GM19455 (cell line): ENCODE measurements around the gene YJU2.

Experiments
- ATAC-seq: cut with Tn5 transposase; IDR thresholded peaks from one replicate; pipeline ENCODE4 v1.9.1; 2021; ENCODE audit not compliant: unreplicated experiment

The YJU2 gene

GRCh38 chr19:4295972-4296771 is 49.3 kb downstream of the YJU2 start:
- ATAC-seq, result no peak

DNA sequence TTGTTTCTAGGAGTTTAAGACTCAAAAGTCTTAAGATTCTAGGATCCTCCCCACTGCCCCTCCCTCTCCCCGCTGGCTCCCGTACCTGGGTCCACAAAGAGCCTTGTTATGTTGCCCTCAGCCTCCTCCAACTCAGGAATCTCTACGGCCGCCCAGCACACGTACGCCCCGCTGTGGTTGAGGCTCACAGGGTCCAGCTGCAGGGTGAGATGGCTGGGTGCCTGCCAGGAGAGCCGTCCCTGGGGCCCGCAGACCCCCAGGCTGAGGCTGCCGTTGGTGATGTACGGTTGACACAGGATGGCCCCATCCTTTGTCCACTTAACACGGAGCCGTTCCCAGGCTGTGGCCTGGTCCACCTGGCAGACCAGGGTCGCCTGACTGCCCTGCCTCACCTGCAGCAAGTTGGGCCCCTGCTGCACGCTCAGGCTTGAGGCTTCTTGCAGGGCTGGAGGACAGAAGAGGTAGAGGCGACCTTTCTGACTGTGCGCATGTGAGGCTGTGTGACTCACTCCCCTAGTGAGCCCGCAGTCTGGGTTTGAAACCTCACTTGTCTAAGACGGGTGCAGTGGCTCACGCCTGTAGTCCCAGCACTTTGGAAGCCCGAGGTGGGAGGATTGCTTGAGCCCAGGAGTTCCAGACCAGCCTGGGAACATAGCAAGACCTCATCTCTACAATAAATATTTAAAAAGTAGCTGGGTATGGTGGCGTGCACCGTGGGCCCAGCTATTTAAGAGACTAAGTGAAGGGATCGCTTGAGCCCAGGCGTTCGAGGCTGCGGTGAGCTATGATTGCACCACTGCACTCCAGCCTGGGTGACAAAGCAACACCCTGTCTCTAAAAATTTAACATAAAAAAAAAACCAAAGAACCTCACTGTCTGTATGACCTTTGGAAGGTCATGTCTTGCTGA is 51.3 kb downstream of the YJU2 start:
- ATAC-seq, result no peak

- no peak for ATAC-seq
Measured at GRCh38 chr19:4298810-4299550, 52.1 kb downstream of the YJU2 start.

DNA sequence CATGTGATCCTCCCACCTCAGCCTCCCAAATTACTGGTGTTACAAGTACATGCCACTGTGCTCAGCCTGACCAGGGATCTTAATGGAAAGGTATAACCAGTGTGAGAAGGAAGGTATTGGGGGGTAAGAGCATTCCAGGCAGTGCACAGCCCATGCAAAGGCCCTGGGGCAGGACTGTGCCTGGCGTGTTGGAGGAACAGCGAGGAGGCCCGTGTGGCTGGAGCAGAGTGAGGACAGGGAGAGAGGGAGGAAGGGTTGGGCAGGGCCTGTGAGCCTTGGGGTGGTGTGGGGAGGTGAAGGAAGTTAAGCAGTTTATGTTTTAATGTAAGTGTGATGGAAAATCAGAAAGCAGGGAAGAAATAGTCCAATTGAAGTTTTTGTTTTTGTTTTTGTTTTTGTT is 53.7 kb downstream of the YJU2 start:
- ATAC-seq, result no peak

DNA sequence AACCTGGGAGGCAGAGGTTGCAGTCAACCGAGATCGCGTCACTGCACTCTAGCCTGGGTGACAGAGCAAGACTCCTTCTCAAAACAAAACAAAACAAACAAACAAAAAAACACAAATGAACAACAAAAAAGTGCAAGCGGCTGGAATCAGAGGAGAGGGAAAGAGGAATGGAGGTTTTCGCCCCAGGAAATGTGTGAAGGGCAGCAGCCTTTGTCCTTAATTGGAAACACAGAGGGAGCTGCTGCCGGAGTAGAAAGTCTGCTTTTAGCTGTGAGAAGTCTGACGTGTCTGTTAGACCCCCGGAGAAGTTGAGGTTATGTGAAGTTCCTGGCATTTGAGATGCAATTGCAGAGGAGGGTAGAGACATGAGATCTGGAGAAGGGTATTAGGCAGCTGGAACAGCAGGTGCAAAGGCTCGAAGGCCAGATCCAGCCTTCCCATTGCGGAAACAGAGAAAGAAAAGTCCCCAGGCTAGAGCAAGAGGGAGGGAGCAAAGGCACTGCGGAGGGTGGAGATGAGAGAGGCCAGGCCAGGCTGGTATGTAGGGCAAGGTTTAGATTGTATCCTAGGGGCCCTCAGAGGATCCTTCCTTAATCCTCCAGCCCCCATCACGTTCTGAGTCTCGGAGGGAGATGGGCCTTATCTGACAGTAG is 54.8 kb downstream of the YJU2 start:
- ATAC-seq, result no peak

DNA sequence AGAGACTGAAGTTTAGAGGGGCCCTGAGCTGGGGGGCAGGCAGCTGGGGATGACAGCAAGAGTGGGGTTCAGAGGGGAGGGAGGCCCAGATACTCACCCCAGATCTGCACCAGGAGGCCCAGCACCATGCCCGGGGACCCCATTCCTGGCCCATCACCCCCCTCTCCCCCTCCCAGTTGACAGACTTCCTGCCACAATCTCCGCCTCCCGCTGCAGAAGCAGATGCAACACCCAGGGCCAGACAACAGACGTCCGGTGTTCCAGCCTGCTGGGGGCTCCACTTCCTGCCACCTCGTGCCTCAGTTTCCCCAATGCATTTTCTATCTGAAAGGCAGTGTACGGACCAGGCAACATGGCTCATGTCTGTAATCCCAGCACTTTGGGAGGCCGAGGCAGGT is 55.4 kb downstream of the YJU2 start, which contains the start of gene TMIGD2:
Gene TMIGD2 (minus strand): TSS at position 147 of the 398 bp plus-strand sequence. CDS start 4 bp downstream, at position 143.
- no peak for ATAC-seq

DNA sequence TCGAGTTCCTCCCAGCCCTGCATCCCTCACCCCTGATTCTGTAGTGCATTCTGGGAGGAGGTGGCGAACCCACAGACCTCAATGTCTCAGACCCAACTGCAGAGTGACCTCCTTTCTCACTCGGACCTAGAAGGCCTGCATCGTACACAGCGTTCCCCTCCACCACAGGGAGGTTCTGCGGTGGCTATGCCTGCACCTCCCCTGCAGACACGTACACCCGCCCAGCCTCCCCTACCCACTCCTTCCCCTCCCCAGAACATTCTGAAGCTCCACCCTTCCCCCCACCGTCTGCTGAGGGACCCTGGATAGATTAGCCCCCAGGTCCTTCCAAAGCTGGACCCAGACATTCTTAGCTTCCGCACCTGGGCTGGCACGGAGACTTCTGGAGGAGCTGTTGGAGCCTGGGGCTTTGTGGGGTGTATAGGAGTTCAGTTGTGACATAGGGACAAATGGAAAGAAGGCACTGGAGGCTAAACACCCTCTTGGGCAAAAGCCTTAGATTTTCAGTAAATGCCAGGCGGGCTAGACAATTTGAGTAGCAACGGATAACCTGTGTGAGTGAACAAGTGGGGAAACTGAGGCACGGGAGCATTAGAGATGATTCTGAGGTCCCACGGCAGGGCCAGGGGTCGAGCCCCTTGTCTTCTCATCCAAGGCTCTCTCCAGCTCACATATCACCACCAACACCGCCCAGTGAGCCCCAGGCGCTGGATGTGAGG is 57.1 kb downstream of the YJU2 start:
- no peak for ATAC-seq

GRCh38 chr19:4304538-4305256 is 57.8 kb downstream of the YJU2 start, which contains the start of gene FSD1:
FSD1 (plus strand) TSS chr19:4304598; CDS start chr19:4304747, 149 bp downstream.
- no peak for ATAC-seq

DNA sequence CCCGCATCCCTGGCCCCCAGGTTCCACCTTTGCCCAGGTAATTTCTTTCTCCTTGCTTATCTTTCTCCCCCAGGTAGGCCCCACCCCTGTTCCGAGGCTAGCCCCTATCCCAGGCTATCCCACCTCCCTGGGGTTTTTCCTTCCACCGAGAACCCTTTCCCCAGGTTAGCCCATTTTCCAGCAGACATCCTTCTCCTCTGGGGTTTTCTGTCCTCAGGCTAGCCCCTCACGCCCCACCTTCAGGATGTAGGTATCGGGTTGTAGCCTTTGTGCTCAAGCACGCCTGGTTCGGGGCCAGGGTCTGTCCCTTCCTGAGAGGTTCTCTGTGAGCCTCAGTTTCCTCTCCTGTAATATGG is 58.4 kb downstream of the YJU2 start:
- ATAC-seq, result no peak

- no peak for ATAC-seq
Measured at GRCh38 chr19:4305659-4306058, 58.8 kb downstream of the YJU2 start.

DNA sequence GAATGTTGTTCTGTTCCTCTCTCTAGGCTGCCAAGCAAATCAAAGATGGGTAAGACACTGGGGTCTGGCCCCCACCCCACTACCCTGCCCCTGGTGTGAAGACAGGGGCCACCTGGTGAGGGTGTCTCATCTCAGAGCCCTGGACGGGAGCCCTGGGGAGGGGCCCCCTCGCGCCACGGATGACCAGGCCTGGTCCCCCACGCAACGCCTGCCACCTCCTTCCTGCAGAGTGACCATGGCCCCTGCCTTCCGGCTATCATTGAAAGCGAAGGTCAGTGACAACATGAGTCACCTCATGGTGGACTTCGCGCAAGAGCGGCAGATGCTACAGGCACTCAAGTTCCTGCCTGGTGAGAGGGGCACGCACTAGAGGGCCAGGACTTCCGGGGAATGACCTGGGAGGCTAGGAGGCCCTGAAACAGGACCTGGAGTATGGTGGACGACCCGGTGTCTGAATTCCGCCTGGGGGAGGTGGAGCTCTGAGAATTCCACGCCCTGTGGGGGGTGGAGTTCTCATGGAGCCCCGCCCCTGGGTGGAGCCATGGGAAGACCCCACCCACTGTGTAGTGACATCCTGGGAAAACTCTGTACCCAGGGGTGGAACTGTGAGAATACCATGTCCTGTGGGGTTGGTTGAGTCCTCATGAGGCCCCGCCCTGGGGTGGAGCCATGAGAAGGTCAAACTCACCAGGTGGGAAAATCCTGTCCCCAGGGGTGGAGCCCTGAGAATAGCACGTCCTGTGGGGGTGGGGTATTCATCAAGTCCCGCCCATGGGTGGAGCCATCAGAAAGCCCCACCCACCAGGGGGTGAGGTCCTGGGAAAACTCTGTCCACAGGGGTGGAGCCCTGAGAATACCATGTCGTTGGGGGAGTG is 63.6 kb downstream of the YJU2 start:
- ATAC-seq, result no peak

DNA sequence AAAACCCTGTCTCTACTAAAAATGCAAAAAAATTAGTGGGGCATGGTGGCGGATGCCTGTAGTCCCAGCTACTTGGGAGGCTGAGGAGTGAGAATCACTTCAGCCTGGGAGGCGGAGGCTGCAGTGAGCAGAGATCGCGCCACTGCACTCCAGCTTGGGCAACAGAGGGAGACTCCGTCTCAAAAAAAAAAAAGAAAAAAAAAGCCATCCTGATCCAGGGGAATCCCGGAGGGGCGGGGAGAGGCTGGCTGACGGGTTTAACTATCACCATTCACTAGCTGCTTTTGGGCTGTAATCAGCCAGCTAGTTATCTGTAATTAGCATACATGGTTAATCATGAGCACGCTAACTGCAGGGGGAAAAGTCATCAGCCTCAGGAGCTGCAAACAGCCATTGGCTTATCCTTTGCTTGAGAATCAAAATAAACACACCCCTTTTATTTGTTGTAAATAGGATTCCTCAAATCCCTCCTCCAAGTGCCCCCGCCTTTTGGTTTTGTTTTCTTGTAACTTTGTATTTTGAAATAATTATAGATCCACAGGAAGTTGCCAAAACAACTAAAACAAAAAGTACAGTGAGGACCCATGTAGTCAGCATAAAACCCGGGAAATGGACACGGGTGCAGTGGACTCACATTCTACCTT is 67.1 kb downstream of the YJU2 start:
- ATAC-seq, result no peak

DNA sequence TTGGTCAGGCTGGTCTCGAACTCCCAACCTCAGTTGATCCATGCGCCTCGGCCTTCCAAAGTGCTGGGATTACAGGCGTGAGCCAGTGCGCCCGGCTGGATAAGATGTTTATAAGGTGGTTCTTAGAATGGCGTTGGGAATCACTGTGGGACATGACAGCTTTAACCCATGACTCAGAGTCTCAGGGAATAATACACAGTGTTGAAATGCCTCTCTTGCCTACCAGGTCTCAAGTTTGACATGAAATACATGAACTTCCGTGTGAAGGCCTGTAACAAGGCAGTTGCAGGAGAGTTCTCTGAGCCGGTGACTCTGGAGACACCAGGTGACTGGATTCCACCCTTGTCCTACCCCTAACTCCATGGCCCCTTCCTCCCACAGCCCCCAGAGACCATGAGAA is 70.1 kb downstream of the YJU2 start:
- ATAC-seq, result no peak

DNA sequence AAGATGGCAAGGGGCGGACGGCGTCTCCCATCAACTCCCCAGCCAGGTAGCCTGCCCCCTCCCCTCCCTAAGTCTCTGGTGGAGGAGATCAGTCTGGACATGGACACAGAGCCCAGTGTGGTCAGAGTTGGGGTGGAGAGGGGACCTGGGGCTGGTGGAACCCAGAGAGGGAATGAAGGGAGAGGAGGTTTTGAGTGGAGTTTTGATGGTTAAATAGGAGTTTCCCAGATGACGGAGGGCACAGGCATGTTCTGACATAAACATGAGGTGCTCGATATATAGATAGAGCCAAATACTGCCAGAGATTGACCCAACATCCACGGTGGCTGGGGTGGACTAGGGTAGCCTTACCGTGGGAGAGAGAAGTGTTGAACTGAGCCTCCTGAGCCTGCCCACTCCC is 71.6 kb downstream of the YJU2 start:
- ATAC-seq, result no peak
